NCI-H1694 treated with DMSO at 0.1 percent for 48 hours (cell line): ENCODE measurements around the gene MTCL1.
A peak's percentile ranks its signal among the peaks of the same experiment; 100 is the strongest.

Source experiments
- DNase-seq: peaks from one replicate; lab custom pipeline; 2025; lab: John Stamatoyannopoulos, UW

The MTCL1 gene

DNA sequence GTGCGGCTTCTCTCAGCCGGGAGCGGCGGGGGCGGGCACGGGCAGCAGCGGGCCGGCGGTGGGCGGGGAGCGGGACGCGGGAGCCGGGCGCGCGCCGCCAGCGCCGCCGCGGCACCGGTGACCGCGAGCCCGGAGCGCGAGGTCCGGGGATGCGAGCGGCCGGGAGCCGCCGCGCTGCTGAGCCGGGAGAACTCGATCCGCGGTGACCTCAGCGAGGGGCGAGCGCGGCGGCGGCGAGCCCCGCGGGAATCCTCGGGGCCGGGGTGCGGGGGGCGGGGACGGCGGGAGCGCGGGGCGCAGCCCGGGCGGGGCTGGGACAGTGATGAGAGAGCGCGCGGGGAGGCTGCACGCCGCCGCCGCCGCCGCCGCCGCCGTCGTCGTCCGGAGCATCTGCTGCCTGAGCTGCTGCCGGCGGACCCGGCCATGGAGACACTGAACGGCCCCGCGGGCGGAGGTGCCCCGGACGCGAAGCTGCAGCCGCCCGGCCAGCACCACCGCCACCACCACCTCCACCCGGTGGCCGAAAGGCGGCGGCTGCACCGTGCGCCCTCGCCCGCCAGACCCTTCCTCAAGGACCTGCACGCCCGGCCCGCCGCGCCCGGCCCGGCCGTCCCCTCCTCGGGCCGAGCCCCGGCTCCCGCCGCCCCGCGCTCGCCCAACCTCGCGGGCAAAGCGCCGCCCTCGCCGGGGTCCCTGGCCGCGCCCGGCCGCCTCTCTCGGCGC is at the start of gene MTCL1:
Gene MTCL1 (plus strand): TSS at position 319 of the 723 bp plus-strand sequence. CDS start 105 bp downstream, at position 424.
- peak; percentile 13 for DNase-seq

GRCh38 chr18:8656232-8656631 is 49.1 kb upstream of the MTCL1 start:
- DNase-seq, result no peak

DNA sequence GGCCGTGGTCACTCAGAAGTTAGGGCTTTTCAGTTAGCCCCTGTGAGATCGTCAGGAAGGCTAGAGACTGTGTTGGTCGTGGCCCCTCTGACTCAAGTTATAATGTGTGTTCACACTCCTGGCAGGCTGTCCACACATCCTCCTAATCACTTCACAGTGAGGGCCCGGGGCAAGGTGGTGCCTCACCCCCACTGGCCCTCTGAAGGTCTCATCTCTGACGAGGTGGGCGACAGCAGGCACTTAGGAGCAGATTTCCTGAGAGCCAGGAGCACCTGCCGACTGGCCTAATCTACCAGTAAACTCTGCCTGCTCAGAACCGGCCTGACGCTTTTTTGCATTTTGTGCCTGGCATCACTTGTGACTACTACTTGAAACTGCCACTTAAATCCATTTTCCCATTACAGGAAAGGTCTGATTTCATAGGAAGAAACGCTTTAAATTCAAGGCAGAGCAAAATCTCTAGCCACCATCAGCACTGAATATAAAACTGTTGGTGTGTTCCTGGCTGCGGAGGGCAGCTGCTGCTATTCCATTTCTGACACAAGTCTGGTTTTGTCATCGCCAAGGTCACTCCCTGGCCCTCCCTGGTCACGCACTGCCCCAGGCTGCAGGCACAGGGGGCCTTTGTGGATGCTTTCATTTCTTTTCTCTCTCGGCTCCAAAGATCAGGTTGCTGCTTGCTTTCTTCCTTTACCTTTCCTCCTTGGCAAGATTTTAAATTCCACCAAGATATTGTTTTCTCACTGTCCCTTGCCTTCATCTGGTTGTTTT is 48.1 kb upstream of the MTCL1 start:
- DNase-seq, result no peak

GRCh38 chr18:8657873-8658470 is 47.4 kb upstream of the MTCL1 start:
- peak; percentile 24 for DNase-seq

DNA sequence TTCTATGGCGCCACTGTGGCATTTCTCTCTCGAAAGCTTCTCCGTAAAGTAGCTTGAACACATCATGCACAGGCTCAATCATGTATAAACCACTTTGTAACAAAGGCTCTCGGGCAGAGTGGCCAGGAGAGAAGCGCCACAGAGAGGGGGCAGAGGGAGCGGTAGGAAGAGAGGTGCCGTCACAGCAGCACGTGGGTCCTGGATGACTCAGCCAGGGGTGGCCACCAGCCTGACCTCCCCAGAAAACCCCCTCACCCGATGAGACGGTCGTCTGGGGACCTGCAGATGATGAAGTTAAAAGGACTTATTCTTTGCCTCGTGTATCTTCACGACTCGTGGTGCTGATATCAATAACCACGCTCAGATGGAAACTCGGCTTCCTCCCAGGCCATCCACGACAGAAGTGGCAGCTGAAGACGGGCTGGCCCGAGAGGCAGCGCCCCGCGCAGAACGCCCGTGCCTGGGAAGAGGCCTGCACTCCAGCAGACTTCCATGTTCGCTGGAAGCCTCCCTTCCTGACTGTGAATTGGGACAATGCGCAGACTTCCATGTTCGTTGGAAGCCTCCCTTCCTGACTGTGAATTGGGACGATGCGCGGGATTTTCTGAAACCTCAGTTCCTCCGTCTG is 46.4 kb upstream of the MTCL1 start:
- DNase-seq, result no peak

DNA sequence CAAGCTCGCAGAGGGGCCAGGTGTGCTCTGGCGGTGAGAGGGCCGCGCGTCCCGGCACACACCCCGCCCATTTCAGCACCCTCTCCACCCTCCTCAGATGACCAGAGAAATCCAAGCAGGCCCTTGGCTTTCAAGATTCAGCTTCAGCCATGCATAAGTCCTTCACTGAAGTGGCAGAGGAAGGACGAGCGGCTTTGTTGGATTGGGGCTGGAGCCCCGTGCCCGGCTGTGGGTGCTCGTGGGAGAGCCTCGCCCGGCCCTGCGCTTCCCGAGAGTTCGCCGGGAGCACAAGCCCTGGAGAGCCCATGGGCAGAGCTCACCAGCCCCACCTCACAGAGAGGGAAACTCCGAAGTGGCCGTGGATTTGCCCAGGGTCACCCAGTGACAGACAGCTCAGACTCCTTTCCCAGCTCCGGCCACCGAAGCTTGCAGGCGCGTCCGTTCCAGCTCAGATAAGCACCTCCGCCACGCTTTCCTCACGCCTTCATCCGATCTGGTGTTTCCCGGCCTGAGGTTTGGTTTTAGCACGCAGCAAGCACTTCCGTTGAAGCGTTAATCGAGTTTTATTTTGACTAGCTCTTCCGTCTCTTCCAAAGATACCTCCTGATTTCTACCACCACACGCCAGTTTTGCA is 45.6 kb upstream of the MTCL1 start:
- DNase-seq, result no peak

DNA sequence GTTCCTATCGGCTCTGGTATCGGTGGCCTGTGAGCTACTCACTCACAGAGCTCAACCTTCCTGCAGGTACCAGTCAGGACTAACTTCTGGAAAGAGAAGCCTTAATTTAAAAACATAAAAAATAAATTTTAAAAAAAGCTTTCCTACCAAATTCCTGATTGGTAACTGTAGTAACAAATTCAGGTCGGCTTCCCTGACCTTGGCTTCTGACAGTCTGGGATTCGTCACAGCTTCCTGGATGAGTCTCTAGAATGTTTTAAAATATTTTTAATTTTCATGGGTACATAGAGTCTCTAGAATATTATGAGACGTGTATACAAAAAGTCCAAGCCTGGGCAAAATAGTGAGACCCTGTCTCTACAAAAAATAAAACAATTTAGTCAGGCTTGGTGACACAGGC is 45.0 kb upstream of the MTCL1 start:
- DNase-seq, result no peak

DNA sequence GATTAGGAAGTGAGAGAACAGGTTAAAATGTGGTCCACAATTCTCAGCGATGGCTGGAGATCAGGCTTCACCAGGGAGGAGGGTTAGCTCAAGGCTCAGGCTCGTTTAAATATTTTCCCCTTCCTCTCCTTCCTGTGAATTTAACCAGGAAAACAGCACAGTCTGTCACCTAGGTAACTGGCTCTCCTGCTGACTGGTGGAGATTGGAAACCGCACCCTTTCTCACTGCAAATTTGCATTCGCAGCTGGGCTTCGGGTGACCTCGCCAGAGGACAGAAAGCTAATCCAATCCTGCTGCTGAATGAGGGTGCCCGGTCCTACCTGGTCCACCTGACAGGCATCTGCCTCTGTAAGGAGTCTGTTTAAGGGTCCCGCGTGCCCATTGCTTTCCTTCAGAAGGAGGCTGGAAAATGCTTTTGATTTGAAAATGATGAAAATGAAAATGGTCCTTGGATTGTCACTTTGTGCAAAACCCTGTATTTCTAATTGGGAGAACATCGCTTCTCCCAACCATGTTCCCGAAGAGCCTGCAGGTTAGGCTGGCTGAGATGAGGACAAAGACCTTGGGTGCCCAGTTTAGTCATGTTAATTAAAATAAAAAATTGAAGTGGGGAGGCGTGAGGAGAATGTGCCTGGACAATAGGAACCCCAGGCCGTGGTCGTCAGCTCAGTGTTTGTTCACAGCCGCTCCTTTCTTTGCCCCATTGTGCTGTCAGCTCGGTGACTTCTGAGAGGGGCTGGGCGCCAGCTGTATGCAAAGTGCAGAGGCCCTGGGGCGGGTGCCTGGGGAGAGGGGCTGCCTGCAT is 43.4 kb upstream of the MTCL1 start:
- DNase-seq, result peak; percentile 71

DNA sequence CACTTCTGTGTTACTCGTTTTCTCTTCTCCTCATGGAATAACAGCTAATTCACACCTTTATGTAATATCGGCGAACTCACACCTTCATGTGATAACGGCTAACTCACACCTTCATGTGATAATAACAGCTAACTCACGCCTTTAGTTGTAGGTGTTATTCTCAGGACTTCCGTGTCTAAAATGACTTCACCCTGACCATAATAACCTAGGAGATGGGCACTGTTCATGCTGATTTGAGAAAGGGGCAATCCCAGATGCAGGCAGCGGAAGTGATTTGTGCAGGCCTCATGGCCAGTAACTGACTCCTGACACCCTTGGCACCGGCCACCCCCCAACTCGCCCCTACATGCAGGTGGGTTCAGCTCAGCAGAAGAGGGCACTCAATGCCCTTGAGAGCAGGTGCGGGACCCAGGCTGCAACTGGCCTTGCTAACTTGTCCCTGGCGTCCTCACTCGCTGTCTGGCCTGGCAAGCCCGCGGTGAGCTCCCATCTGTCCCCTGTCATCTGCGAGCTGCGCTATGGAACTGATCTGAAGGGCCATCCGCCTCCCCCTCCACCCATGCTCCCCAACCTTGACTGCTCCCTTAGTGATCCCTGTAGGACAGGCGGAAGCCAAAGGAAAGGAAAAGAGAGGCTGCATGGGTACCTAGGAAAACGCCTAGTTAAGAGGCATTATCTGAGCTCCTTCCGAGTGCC is 42.6 kb upstream of the MTCL1 start:
- no peak for DNase-seq

DNA sequence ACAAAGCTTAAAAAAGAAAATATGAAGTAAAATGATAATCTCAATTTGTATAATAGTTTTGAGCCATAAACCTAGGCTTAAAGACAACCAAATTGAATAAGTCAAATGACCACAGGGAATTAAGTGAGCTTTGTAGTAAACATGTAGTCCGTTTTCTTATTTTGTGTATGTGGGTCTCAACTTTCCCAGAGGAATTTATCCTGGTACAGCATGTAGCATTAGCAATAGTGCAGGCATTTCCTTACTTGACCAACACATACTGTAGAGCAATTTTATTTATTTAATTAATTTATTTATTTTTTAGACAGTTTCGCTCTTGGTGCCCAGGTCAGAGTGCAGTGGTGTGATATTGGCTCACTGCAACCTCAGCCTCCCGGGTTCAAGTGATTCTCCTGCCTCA is 37.5 kb upstream of the MTCL1 start:
- no peak for DNase-seq

GRCh38 chr18:8668381-8668780 is 37.0 kb upstream of the MTCL1 start:
- DNase-seq, result no peak

DNA sequence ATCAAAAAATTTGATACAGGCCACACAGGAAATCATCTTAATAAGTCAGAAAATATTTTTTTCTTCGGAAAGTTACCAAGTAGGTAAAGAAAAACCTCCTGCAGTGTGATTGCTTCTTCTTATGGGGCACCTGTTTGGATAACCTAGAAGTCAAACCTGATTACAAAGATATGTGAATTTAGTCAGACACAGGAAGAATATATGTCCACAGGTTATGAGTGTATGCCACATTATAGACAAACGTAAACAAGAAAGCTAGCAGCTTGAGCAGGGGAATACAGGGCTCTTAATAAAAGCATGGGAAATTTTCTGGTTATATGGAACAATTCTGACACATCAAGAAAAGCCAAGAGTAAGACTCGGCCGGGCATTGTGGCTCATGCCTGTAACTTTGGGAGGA is 35.8 kb upstream of the MTCL1 start:
- no peak for DNase-seq

DNA sequence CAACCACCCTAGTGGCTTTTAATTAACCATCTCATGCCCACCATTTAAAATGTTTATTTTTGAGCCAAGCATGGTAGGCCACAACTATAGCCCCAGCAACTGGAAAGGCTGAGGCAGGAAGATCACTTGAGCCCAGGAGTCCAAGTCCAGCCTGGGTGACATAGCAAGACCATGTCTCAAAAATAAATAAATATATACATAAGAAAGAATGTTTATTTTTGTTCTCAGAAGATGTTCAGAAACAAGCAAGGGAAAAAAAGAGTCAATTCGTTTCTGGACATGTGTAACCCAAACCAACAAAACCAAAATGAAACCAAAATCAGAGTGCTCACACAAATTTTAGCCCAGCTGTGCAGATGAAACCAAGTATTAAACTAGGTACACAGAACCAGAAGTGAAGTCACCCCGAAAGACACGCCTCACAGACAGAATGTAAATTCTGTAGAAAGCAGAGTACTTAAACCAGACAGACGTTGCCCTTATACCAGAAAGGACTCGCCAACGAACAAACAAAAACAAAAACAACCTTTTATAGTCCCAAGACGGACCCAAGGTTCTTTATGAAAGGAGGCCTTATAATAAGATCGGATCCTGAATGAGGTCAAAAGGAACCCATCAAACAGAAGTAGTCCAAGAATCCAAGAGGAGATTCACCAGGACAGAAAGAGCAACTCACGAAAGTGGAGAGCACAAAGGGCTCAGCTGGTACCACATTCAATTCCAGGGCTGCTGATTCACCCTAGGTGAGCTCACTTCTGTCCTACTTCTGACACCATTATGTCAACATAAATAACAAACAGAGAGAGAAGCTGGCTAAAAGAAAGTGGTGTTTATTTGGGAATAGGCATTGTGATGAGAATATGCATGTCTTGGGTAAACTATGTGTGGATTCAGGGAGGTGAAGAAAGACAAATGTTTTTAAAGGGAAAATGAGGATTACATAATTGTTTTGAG is 31.8 kb upstream of the MTCL1 start:
- DNase-seq, result no peak

- no peak for DNase-seq
Observed at GRCh38 chr18:8675057-8675456, 30.3 kb upstream of the MTCL1 start.

GRCh38 chr18:8681196-8681595 is 24.2 kb upstream of the MTCL1 start:
- DNase-seq, result no peak

GRCh38 chr18:8684577-8684976 is 20.8 kb upstream of the MTCL1 start:
- DNase-seq, result no peak

DNA sequence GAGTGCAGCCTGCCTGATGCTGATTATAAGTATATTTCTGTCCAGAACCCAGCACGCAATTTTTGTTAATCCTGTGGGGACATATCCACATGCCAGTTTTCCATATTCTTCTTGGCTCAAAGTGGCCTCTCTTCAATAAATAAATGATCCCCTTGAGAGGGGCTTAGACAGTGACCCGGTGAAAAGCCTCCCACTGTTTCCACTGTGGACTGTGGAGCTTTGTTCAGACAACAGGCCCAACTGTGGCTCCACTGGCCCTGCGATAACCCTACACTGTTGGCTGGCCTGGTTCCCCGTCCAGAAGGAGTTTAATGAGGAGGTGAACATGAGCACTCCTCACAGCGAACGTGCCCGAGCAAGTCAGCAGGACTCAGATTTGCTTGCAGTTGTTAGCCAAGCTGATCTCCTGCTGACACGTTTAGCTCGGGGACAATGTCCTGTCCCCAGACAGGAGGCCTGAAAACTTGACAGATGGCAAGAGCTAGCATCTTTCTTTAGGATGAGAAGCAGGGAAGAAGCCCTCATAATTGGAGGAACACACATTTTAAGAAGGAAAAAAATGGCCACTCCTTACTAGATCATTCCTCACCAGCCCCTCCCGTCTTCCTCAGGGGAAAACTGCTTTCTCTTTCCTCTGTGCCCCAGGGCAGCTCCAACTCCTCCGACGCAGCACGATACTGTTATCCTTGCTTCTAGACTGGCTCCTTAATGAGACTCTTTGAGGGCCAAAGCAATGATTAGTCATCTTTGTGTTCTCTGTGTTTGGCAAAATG is 20.0 kb upstream of the MTCL1 start:
- peak; percentile 86 for DNase-seq

DNA sequence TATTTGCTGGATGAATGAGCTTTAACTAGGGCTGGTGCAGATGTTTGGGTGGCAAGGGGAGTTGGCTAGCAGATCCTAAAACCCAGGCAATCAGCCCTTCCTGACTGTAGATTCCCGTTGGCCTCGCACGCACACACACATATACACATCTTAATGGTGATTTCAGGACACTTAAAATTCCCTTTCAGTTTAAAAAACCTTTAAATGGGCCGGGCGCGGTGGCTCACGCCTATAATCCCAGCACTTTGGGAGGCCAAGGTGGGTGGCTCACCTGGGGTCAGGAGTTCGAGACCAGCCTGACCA is 19.5 kb upstream of the MTCL1 start:
- no peak for DNase-seq

DNA sequence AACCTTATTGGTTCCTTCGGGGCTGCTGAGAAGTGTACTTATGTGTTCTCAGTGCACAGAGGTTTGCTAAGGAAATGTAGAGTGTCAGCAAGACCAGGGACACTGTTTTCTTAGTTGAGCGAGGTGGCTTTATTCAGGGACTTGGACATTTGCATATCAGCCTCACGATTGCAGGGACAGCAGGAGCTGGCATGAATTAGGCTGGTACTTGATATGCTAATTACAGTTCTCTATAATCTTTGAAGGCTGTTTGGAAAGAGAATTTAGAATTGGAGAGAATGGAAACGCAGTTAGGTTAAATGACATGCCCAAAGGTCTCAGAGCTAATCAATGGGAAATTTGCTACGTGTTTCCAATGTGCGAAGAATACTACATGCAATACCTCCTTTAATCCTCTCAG is 18.7 kb upstream of the MTCL1 start:
- DNase-seq, result no peak
